Gastrocnemius medialis (tissue), 4 donors: Measurements from ENCODE around the gene USP12. TPM values are rescaled to one million over a fixed set of nuclear protein-coding genes. Genes with fewer than 3 reads are reported as not detected.

Source experiments
- ATAC-seq, 2 donors: fragments of 150-250 bp; one replicate each; pipeline ENCODE4 v1.9.1; 2016
- DNase-seq, 2 donors: peaks; one replicate each; pipeline ENCODE4 v3.0.0-alpha.2; 2019
- H3K27ac ChIP-seq, 4 donors: fragments of 200-600 bp; sonication (generic); 1 replicate in 1 of 4; 2 replicates in 3 of 4; pipeline ENCODE4 v1.5.1; 2016 to 2018; ENCODE audit warnings: mild to moderate bottlenecking in 2 of 4, moderate library complexity in 1 of 4
- H3K27me3 ChIP-seq, 3 donors: fragments of 200-600 bp; sonication (generic) in 2 of 3; 1 replicate in 1 of 3; 2 replicates in 2 of 3; pipeline versions ENCODE4 v1.5.1 to v1.6.0; 2016 to 2019; ENCODE audit warnings: mild to moderate bottlenecking in 1 of 3, moderate library complexity in 1 of 3
- H3K36me3 ChIP-seq, 2 donors: fragments of 200-600 bp; sonication (generic) in 1 of 2; one replicate each; pipeline ENCODE4 v1.5.1; 2017 to 2018
- H3K4me1 ChIP-seq, 2 donors: fragments of 200-600 bp; sonication (generic) in 1 of 2; one replicate each; pipeline ENCODE4 v1.5.1; 2016 to 2017; ENCODE audit warnings: mild to moderate bottlenecking in 2 of 2
- H3K4me3 ChIP-seq, 4 donors: fragments of 200-600 bp; sonication (generic) in 3 of 4; 1 replicate in 1 of 4; 2 replicates in 3 of 4; pipeline ENCODE4 v1.5.1; 2016 to 2019; ENCODE audit warnings: mild to moderate bottlenecking in 2 of 4
- H3K9me3 ChIP-seq, 3 donors: fragments of 200-600 bp; sonication (generic) in 2 of 3; 1 replicate in 1 of 3; 2 replicates in 2 of 3; pipeline ENCODE4 v1.5.1; 2016 to 2019
- POLR2A ChIP-seq, 2 donors: fragments of 450-650 bp; IDR thresholded peaks; one replicate each; pipeline ENCODE4 v1.6.1; 2017; ENCODE audit warnings: antibody characterized with exemption in 2 of 2, mild to moderate bottlenecking in 2 of 2, moderate library complexity in 2 of 2
- in situ Hi-C, 4 donors: fragments of 200-750 bp; cut with MboI; loops; one replicate each; pipeline versions ENCODE4 v1.15.0 to v1.8.0; 2017; ENCODE audit warnings: low sequenced_read_pairs in 4 of 4
- intact Hi-C: fragments of 100-400 bp; cut with DNase I; formaldehyde crosslinking; loops from one replicate; pipeline ENCODE4 v1.15.1; 2023; ENCODE audit warnings: low total_unique reads
- total RNA-seq, 4 donors: library from RNA; depleted of rRNA; stranded (reverse); fragments of >200 nt; gene quantifications; one replicate each; pipeline versions ENCODE4 v1.1.0 to v1.2.3, GENCODE V29; 2016
- TF ChIP-seq, protein P1 (sequence below), 5 experiments: fragments of 450-650 bp in 3 of 5; fragments of 200-600 bp in 2 of 5; sonication (generic) in 2 of 5; IDR thresholded peaks in 4 of 5; conservative IDR thresholded peaks in 1 of 5; 1 replicate in 4 of 5; 2 replicates in 1 of 5; pipeline ENCODE4 v1.5.1; 2016 to 2019; ENCODE audit warnings: antibody characterized with exemption in 5 of 5, mild to moderate bottlenecking in 3 of 5, moderate library complexity in 3 of 5

The USP12 gene
- total RNA-seq, 4 donors from 2014 or later: 11.1 to 27.6 (median 13.1) TPM

DNA sequence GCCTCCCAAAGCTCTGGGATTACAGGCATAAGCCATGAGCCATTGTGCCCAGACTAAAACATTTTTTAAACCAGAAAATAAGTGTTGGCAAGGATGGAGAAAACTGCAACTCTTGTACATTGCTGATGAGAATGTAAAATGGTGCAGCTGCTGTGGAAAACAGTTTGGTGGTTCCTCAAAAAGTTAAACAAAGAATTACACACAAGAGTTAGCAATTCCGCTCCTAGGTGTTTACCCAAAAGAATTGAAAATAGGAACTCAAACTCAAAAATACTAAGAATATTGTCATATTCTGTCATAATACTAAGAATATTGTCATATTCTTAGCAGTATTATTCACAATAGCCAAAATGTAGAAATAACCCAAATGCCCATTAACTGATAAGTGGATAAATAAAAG, 39.7 kb upstream of the USP12 start:
- H3K27ac ChIP-seq: no peak overlapping the region
- ATAC-seq (no peak), DNase-seq (no peak)
- H3K4me1 ChIP-seq: no peaks in the 10 kb centered on the region
- TF ChIP-seq, protein P1, sequence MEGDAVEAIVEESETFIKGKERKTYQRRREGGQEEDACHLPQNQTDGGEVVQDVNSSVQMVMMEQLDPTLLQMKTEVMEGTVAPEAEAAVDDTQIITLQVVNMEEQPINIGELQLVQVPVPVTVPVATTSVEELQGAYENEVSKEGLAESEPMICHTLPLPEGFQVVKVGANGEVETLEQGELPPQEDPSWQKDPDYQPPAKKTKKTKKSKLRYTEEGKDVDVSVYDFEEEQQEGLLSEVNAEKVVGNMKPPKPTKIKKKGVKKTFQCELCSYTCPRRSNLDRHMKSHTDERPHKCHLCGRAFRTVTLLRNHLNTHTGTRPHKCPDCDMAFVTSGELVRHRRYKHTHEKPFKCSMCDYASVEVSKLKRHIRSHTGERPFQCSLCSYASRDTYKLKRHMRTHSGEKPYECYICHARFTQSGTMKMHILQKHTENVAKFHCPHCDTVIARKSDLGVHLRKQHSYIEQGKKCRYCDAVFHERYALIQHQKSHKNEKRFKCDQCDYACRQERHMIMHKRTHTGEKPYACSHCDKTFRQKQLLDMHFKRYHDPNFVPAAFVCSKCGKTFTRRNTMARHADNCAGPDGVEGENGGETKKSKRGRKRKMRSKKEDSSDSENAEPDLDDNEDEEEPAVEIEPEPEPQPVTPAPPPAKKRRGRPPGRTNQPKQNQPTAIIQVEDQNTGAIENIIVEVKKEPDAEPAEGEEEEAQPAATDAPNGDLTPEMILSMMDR (IDR thresholded peaks at IDR 0.05 in 4 of 5, conservative IDR thresholded peaks at IDR 0.05 in 1 of 5): no peak
- no peak for TF ChIP-seq POLR2A (IDR thresholded peaks at IDR 0.05)
- no peaks in the 10 kb centered on the region for H3K9me3 ChIP-seq
- no peak overlapping the region for H3K4me3 ChIP-seq
- intact Hi-C loops (no loop called here), in situ Hi-C loops (loop anchor here in 1 of 4 donors (25.0 kb wide), 1 partner anchor 224 kb away; no protein-coding TSS in a partner anchor)
- no peaks in the 10 kb centered on the region for H3K27me3 ChIP-seq
- no peaks in the 10 kb centered on the region for H3K36me3 ChIP-seq

DNA sequence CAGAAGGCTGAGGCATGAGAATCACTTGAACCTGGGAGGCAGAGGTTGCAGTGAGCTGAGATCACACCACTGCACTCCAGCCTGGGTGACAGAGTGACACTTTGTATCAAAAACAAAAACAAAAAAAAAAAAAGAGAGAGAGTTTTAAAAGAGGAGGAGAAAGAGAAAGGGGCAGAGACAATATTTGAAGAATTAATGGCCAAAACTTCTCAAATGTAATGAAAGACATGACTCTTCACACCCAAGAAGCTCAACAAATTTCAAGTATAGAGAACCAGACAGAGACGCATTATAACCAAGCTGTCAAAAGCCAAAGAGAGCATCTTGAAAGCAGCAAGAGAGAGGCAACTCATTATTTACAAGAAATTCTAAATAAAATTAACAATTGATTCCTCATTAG, 36.9 kb upstream of the USP12 start:
- in situ Hi-C loops: loop anchor here in 1 of 4 donors (25.0 kb wide), 1 partner anchor 221 kb away; no protein-coding TSS in a partner anchor
- no peaks in the 10 kb centered on the region for H3K36me3 ChIP-seq
- no peaks in the 10 kb centered on the region for H3K9me3 ChIP-seq
- no peak overlapping the region for H3K27ac ChIP-seq
- ATAC-seq (no peak), DNase-seq (no peak)
- TF ChIP-seq POLR2A (IDR thresholded peaks at IDR 0.05): no peak
- TF ChIP-seq, protein P1 (IDR thresholded peaks at IDR 0.05 in 4 of 5, conservative IDR thresholded peaks at IDR 0.05 in 1 of 5): no peak
- H3K4me1 ChIP-seq: no peaks in the 10 kb centered on the region
- H3K4me3 ChIP-seq: no peak overlapping the region
- intact Hi-C loops: no loop called here
- H3K27me3 ChIP-seq: no peaks in the 10 kb centered on the region

- in situ Hi-C loops: loop anchor here in 1 of 4 donors (25.0 kb wide), 1 partner anchor 217 kb away; no protein-coding TSS in a partner anchor
- intact Hi-C loops: loop anchor here (1.0 kb wide), 1 partner anchor 219 kb away; no protein-coding TSS in a partner anchor
- ATAC-seq (peak in 1 of 2 donors; percentile 12), DNase-seq (no peak)
- Histone ChIP-seq H3K36me3 (no peaks in the 10 kb centered on the region), H3K27ac (no peak overlapping the region), H3K4me3 (no peak overlapping the region), H3K9me3 (no peaks in the 10 kb centered on the region), H3K27me3 (no peaks in the 10 kb centered on the region), H3K4me1 (no peaks in the 10 kb centered on the region)
- TF ChIP-seq, protein P1 (IDR thresholded peaks at IDR 0.05 in 4 of 5, conservative IDR thresholded peaks at IDR 0.05 in 1 of 5): peak in 1 of 5 experiments; percentile 19
- TF ChIP-seq POLR2A (IDR thresholded peaks at IDR 0.05): no peak
Observed at GRCh38 chr13:27203854-27204253, 32.2 kb upstream of the USP12 start.

DNA sequence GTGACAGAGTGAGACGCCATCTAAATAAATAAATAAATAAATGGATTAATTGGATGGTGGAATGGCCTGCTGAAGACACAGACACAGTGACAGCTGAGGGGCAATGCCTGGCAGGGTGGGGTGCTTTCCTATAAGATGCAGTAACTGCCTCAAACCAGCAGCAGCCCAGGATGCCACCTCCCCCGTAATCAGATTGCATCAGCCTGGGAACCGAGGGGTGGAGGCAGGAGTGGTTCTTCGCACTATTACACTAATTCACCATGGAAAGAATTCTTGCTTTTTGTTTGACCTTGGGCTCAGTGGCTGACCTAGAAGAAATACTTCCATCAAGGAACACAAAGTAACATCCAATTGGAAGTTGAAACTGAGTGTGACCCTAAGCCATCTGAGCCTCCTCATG, 31.6 kb upstream of the USP12 start:
- Histone ChIP-seq H3K27me3 (no peaks in the 10 kb centered on the region), H3K4me1 (no peaks in the 10 kb centered on the region), H3K4me3 (no peak overlapping the region), H3K9me3 (no peaks in the 10 kb centered on the region), H3K36me3 (no peaks in the 10 kb centered on the region), H3K27ac (no peak overlapping the region)
- in situ Hi-C loops: loop anchor here in 1 of 4 donors (25.0 kb wide), 1 partner anchor 216 kb away; no protein-coding TSS in a partner anchor
- ATAC-seq (no peak), DNase-seq (no peak)
- TF ChIP-seq, protein P1 (IDR thresholded peaks at IDR 0.05 in 4 of 5, conservative IDR thresholded peaks at IDR 0.05 in 1 of 5): no peak
- TF ChIP-seq POLR2A (IDR thresholded peaks at IDR 0.05): no peak
- intact Hi-C loops: no loop called here

GRCh38 chr13:27201661-27202060, 30.1 kb upstream of the USP12 start:
- TF ChIP-seq, protein P1 (IDR thresholded peaks at IDR 0.05 in 4 of 5, conservative IDR thresholded peaks at IDR 0.05 in 1 of 5): no peak
- no peak for TF ChIP-seq POLR2A (IDR thresholded peaks at IDR 0.05)
- Histone ChIP-seq H3K27me3 (no peaks in the 10 kb centered on the region), H3K4me3 (no peak overlapping the region), H3K9me3 (no peaks in the 10 kb centered on the region), H3K4me1 (no peaks in the 10 kb centered on the region), H3K27ac (no peak overlapping the region), H3K36me3 (no peaks in the 10 kb centered on the region)
- no peak for DNase-seq
- no peak for ATAC-seq
- intact Hi-C loops (no loop called here), in situ Hi-C loops (loop anchor here in 1 of 4 donors (25.0 kb wide), 1 partner anchor 214 kb away; no protein-coding TSS in a partner anchor)
